Dedifferentiated amniotic fluid mesenchymal stem cell (primary cell): ENCODE results near the gene PAGE2B.
"Not testable (repeated sequence)": the region's sequence is repeated elsewhere in the genome, so short reads cannot be mapped to it uniquely, and the experiment has no call there.

ENCODE experiments used
- DNase-seq: peaks from one replicate; pipeline ENCODE4 v3.0.0-alpha.2; 2016; ENCODE audit errors: extremely low spot score

PAGE2B gene

GRCh38 chrX:55074851-55075467, at the start of gene PAGE2B:
Gene PAGE2B, plus strand, starts transcription at chrX:55075030. Its CDS starts 1,012 bp downstream, at chrX:55076042.
- DNase-seq = no peak

DNA sequence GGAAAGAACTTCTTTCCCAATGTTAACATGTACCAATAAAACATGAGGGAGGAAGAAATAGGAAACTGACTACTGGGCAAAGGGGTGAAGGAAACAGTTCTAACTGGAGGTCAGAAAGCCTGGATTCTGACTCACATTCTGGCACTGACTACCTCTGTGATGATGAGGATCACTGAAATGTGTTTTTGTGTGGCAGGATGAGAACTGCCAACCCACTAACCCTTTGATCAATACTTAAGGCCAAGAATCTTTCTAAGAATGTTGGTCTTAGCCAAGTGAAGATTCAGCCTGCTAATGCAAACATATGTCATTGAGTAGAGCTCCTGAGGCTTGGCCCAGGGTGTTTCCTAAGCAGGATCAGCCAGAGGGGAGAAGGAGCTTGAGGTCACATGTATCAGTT, 48.7 kb upstream of the PAGE2B start:
- no peak for DNase-seq

- DNase-seq = no peak
These were observed 48.0 kb upstream of the PAGE2B start for GRCh38 chrX:55026840-55027239.

DNA sequence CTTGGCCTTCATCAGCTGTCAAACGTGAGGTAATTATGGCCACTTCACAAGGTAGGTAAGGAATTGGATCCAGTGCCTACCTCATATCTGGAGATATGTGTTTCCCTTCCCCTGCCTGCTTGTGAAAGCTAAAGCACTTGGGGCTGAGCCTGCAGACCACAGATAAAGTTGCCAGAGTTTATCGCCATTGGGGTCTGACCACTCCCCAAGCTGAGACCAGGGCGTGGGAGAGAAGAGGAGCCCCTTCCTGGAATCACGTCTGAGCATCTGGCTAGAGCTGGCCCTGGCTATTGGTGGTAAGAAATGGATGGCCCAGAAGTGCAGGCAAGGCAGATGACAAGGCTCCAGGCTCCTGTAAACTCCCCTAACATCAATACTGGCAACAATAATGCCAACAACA, 46.8 kb upstream of the PAGE2B start:
- no peak for DNase-seq

DNA sequence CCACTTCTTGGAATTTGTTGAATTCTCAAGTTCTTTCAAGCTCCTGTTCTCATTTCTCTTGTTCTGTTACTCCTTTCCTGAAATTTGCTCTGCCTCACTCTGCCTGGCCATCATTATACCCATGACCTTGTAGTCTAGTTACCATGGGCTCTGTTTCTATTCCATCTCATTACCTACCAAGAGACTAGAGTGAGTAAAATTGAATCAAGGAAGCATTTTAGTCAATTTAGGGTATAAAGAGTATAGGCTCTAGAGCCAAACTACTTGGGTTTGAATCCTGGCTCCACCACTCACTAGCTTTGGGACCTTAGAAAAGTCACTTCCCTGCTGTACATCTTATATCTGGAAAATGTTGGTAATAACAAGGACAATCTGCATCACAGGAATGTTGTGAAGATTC, 46.2 kb upstream of the PAGE2B start:
- DNase-seq = no peak

DNA sequence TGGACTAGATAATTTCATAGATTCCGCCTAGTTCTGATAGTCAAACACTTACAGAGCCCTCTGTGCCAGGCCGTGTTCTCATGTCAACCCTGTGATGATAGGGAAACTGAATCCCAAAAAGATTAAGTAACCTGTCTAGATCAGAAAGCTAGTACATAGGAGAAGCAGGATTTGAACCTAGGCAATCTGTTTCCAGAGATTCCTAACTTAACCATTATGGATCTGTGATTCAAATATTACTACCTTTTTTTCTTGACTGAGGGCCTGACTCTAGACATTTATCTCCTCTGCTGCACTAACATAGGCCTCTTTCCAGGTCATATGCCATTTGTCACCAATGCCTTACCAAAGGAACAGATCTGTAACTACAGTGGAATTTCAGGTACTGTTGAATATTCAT, 45.5 kb upstream of the PAGE2B start:
- no peak for DNase-seq

DNA sequence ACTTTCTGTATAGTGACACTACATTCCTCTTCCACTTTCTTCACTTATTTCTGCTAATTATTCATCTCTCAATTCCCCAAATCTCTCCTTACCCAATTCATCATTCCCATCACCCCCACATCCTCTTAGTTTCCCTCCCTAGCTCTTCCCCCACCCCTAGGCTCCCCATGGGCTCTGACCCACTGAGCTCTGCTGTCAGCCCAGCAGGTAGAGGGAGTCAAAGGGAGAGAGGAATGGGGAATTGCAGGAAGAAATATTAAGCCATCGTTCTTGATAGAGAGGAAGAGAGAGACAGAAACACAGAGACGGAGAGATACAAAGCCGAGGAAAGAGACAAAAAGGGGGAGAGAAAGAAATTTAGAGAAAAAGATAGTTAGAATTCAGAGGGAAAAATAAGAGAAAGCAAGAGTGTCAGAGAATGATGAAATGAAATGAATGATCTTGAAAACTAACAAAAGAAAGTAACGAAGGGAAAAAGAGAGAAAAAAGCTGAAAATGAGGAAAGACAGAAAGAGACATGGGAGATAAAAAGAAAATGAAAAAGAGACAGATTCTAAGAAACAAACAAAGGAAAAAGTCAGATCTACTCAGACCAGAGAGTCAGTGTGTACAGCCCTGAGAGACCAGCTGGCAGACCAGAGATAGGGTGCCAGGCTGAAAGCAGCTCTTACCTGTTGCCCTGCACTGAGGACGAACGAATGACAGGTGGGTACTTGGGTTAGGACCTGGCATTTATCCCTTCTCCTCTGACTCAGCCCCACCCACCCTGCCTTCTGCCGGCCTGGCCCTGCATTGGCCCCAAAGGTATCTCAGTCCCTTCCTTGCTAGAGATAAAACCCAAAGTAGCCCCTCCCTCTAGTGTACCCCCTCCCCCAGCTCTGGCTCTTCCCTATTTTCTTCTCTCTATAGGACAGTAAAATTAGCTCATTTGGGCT, 44.3 kb upstream of the PAGE2B start, which contains the start of gene ALAS2:
ALAS2 (minus strand) TSS at position 707 of the 935 bp plus-strand sequence. CDS start 4,977 bp downstream, outside the sequence.
- no peak for DNase-seq

DNA sequence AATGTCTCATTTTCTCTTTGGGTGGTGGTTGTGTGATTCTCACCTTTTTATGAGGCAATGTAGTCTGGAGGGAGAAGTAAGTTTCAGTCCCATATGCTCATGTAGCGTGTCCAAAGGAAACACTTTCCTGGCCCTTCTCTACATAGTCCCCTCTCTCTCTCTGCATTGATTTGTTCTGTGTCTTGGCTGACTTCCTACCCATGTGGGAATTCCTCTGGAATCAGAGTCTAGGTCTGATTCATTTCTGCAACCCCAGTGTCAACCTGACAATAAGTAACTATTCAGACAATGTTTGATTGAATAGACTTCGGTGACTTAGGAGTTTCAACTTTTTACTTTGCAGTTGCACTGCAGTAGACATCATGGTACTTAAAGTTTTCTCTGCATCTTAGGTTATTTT, 41.4 kb upstream of the PAGE2B start:
- DNase-seq = no peak

DNA sequence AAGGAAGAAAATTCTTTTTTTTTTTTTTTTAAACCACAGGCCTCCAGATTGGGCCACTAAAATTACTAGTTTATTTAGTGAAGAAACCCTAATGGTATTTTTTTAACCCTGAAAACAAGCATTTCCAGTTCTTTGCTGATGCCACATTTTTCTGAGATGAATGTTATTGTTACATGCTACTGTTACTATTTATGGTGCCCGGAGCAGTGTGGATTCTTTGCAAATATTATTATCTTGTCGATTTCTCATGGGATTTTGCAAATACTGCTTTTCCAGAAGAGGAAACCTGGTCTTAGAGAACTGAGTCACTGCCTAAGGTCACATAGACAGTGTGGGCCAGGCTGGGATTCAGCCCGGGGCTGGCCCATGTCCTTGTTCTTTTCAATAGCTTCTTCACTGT, 35.4 kb upstream of the PAGE2B start:
- no peak for DNase-seq

GRCh38 chrX:55041514-55041913, 33.3 kb upstream of the PAGE2B start:
- no peak for DNase-seq

- not testable (repeated sequence) for DNase-seq
These were observed 24.2 kb upstream of the PAGE2B start for GRCh38 chrX:55050599-55050998.

GRCh38 chrX:55056820-55057674, 17.8 kb upstream of the PAGE2B start:
- no peak for DNase-seq

GRCh38 chrX:55057675-55058249, 17.1 kb upstream of the PAGE2B start:
- no peak for DNase-seq

GRCh38 chrX:55067180-55067579, 7.7 kb upstream of the PAGE2B start:
- DNase-seq = not testable (repeated sequence)

- DNase-seq = no peak
These were observed 2.5 kb upstream of the PAGE2B start for GRCh38 chrX:55072286-55072685.

DNA sequence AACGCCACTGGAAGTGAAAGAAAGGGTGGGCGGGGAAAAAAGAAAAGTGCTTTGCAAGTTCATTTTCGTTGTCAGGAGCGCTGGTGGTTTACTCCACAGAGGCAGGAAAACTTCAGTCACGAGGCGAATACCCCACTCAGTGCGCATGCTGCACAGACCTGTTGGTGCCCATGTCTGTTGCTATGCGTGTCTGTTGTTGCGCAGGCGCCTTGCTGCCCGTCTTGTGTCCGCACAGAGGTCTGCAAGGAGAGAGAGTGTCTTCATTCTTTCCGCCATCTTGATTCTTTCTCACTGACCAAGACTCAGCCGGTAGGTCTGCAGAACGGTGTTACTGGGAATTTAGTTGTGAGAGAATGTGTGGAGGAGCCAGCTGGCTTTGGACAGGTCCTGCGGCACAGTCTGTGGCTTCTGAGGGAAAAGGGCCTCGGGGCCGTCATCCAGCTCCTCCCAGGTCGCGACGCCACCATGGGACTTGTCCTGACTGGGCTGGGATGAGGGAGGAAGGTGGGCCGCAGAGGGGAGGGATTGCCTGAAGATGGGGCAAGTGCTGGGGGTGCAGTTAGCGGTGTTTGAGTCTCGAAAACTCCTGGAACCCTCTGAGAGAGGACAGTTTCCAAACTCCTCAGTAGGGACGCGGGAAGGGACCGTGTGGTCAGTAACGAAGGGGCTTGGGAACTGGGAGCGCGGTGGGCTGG, 14.1 kb downstream of the PAGE2B start, which contains the start of gene PAGE2:
PAGE2 (plus strand) TSS at position 224 of the 695 bp plus-strand sequence. CDS start 1,003 bp downstream, outside the sequence.
- no peak for DNase-seq

GRCh38 chrX:55098691-55099090, 23.9 kb downstream of the PAGE2B start:
- DNase-seq = no peak

DNA sequence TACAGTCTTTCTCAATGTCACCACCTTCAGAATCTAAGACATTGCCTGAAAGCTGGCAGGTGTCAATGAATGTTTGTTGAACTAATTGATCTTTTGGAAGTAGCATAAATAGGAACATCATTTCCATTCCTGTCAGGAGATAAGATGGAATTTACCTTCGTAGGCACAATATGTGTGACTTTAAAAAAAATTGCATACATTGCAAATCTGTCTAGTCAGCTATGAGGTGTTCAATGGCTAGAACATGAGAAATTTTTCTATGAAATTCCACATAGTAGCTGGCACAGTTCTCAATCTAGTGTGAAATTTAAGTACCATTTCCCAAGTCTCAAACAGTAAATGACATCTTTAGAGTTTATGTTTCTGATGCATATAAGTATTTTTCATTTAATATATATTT, 24.3 kb downstream of the PAGE2B start:
- DNase-seq = no peak

GRCh38 chrX:55102754-55103153, 27.9 kb downstream of the PAGE2B start:
- no peak for DNase-seq

DNA sequence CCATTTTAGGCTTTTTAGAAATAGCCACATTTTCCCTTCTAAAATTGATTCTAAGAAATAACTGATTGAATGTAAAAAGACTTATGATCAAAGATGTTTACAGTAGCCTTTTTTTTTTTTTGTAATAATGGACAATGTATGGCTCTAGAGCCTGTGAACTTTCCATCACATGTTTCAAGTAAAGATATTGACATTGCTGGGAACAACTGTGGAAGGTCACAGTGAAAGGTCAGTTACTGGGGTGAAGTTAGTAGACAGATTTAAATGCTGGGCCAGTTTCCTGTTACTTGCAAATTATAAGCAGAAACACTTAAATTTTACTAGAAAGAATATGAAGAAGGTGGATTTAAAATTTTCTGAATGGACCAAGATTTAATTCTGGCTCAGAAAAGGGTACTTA, 32.4 kb downstream of the PAGE2B start:
- DNase-seq = no peak

- no peak for DNase-seq
These were observed 33.1 kb downstream of the PAGE2B start for GRCh38 chrX:55107911-55108310.
